Measurements from ENCODE around the gene ABCC3. TPM values are rescaled to one million over a fixed set of nuclear protein-coding genes. Genes with fewer than 3 reads are reported as not detected.

Gene ABCC3
- total and polyA plus RNA-seq, 9 of the 15 experiments (the other 6 are each of a cell fraction or from before 2014, with no cell fraction given): 0.03 to 1.6 (median 0.42) TPM; not detected in 5

DNA sequence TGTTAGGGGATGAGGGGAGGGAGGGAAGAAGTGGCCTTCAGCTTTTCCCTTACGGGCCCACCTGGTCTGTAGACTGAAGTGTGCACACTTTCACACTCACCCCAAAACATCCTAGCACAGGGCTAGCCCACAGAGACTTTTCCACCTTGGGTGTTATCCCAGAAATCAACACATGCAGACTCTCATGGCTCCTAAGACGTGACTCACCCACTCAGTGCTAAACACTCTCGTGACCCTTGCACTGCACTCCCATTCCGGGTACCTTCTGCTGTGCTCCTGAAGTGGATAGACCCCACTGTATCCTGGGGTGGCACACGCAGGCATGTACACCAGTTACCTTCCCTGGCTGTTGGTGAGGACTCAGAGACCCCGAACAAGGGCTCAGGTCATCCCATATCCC, 23.0 kb upstream of the ABCC3 start:
- no peak for FAIRE-seq
- Histone ChIP-seq H3K9me3 (replicated peaks; ENCODE audit: control insufficient read depth, insufficient read depth, low read depth, low read length) (no peaks in the 10 kb centered on the region), H3K27me3 (ENCODE audit: control insufficient read depth in 2 of 2, insufficient read depth in 2 of 2, low read length in 2 of 2) (peaks cover 33 to 87% of the 10 kb centered on the region in 2 experiments), H3K4me1 (replicated peaks in 1 of 2; ENCODE audit: control insufficient read depth in 2 of 2, insufficient read depth in 2 of 2, low read length in 2 of 2) (peaks cover 0 to 18% of the 10 kb centered on the region in 2 experiments; a peak in 2 of 5 replicates), H4K20me1 (replicated peaks; ENCODE audit: control insufficient read depth, insufficient read depth, low read length) (peaks cover 6% of the 10 kb centered on the region; the same call in 1 of the 2 replicates), H3K9ac (ENCODE audit: insufficient read depth in 1 of 2, low read depth in 2 of 2, low read length in 2 of 2) (no peak overlapping the region), H3K79me2 (ENCODE audit: control insufficient read depth, insufficient read depth, low read length) (no peaks in the 10 kb centered on the region), H3K4me3 (no peak overlapping the region), H3K4me2 (ENCODE audit: insufficient read depth, low read length) (no peak overlapping the region), H3K27ac (ENCODE audit: extremely low read depth, low read depth, low read length) (no peak overlapping the region), H3K9me1 (ENCODE audit: control insufficient read depth, insufficient read depth, low read length) (no peaks in the 10 kb centered on the region), H3K36me3 (ENCODE audit: control insufficient read depth, insufficient read depth, low read length) (no peaks in the 10 kb centered on the region), H2AFZ (ENCODE audit: low read depth, low read length) (no peak overlapping the region)
- 2% methylated on average over 5 of the region's 6 CpGs for whole genome bisulfite sequencing (ENCODE audit: insufficient coverage, low coverage, missing lambda C conversion rate)
- DNase-seq (ENCODE audit: extremely low read depth in 1 of 4, low spot score in 3 of 4): no peak
- in situ Hi-C loops (cut with MboI) (no loop called here), intact Hi-C loops (cut with micrococcal nuclease) (no loop called here)
- ATAC-seq: no peak
- ChIA-PET POLR2A (no interaction called here), CTCF (ENCODE audit: low intra/inter-chr PET ratio) (no interaction called here)
- TF ChIP-seq ZKSCAN1 (IDR thresholded peaks at IDR 0.05; ENCODE audit: low read depth, low read length): no peak
- no peak for TF ChIP-seq ARNT (IDR thresholded peaks at IDR 0.05)
- TF ChIP-seq, protein P1, sequence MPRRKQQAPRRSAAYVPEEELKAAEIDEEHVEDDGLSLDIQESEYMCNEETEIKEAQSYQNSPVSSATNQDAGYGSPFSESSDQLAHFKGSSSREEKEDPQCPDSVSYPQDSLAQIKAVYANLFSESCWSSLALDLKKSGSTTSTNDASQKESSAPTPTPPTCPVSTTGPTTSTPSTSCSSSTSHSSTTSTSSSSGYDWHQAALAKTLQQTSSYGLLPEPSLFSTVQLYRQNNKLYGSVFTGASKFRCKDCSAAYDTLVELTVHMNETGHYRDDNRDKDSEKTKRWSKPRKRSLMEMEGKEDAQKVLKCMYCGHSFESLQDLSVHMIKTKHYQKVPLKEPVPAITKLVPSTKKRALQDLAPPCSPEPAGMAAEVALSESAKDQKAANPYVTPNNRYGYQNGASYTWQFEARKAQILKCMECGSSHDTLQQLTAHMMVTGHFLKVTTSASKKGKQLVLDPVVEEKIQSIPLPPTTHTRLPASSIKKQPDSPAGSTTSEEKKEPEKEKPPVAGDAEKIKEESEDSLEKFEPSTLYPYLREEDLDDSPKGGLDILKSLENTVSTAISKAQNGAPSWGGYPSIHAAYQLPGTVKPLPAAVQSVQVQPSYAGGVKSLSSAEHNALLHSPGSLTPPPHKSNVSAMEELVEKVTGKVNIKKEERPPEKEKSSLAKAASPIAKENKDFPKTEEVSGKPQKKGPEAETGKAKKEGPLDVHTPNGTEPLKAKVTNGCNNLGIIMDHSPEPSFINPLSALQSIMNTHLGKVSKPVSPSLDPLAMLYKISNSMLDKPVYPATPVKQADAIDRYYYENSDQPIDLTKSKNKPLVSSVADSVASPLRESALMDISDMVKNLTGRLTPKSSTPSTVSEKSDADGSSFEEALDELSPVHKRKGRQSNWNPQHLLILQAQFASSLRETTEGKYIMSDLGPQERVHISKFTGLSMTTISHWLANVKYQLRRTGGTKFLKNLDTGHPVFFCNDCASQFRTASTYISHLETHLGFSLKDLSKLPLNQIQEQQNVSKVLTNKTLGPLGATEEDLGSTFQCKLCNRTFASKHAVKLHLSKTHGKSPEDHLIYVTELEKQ (CRISPR knock-in tag; IDR thresholded peaks at IDR 0.05): no peak
- TF ChIP-seq ZNF586 (CRISPR knock-in tag; conservative IDR thresholded peaks at IDR 0.05): no peak
- TF ChIP-seq MYBL2 (IDR thresholded peaks at IDR 0.05; ENCODE audit: low read depth): no peak
- no peak for TF ChIP-seq MYBL2 (CRISPR knock-in tag; IDR thresholded peaks at IDR 0.05; ENCODE audit: borderline replicate concordance)
- TF ChIP-seq CBX1 (IDR thresholded peaks at IDR 0.05; ENCODE audit: low read depth): no peak
- TF ChIP-seq MCM5 (IDR thresholded peaks at IDR 0.05; ENCODE audit: low read depth): no peak
- no peak for TF ChIP-seq HMG20A (CRISPR knock-in tag; conservative IDR thresholded peaks at IDR 0.05)
- no peak for TF ChIP-seq POLR2B (IDR thresholded peaks at IDR 0.05; ENCODE audit: low read depth, partially characterized antibody)
- BruUV-seq (replicated peaks): no TSS peak
